Raji (cell line): ENCODE measurements around the gene IFT25.
A peak's percentile ranks its signal among the peaks of the same experiment; 100 is the strongest.

ENCODE experiments used
- POLR2A ChIP-seq: IDR thresholded peaks from 2 replicates; pipeline ENCODE4 v1.6.1; 2011; ENCODE audit warnings: low read depth, low read length, control low read depth; ENCODE audit not compliant: insufficient read depth

Gene IFT25

DNA sequence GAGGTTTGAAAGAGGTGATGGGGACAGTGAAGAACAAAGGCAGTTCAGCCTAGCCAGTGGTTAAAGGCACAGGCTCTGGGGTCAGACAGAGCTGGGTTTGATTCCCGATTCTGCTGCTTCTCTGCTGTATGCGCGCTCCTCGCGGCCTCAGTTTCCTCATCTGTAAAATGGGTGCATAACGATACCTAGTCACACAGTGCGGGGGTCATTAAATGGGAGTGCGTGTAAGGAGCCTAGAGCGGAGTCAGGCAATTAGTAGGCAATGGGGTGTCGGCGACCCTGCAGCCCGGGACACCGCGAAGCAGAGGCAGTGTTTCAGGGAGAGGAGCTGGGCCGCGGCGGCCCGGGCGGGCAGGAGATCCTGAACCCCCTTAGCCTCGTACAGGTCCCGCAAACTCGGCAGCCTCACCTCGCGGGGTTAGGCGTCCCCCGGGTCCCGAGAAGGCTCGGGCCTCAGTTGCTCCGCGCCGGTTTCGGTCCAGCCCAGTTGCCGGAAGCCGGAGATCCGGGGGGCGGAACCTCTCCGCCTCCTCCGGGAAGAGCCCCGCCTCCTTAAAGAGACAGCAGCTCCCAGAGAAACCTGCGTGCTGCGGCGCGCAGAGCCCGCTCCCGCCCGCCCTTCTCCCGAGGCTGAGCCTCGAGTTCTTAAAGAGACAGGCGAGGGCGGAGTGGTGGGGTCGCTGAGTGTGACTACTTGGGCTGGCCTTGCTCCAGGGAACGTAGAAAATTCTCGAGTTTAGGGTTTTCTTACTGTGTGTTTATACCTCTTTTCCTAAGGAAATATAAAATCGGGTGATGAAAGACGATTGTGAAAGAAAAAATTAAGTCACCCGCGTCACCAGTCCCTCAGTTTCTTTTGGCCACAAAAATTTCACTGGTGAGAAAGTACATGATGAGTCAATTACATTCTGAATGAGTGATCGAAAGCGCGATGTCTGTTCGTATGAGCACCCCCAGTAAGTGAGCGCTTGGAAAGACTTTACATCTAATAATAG, 55.9 kb downstream of the IFT25 start, which contains the start of gene YIPF1:
TSS of gene YIPF1 (minus strand) at position 494 of the 995 bp plus-strand sequence. CDS start 860 bp downstream, outside the sequence.
- TF ChIP-seq POLR2A = peak; percentile 69

DNA sequence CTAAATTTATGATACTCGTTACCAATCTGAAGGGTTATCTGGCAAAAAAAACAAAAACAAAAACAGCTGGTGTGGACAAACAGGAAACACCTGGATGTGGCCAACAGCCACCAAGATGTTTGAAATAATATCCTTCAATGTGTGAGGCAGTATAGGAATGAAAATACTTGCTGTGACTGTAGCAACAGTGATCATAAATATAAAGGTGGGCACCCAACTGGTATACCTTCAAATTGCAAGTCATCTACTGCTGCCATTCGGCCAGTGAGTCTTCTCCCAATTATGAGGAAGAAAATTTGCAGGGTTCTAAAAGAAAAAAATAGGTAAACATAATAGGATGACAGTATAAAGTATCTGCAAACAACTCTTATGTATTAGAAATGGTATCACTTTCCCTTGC, 56.8 kb downstream of the IFT25 start:
- no peak for TF ChIP-seq POLR2A

DNA sequence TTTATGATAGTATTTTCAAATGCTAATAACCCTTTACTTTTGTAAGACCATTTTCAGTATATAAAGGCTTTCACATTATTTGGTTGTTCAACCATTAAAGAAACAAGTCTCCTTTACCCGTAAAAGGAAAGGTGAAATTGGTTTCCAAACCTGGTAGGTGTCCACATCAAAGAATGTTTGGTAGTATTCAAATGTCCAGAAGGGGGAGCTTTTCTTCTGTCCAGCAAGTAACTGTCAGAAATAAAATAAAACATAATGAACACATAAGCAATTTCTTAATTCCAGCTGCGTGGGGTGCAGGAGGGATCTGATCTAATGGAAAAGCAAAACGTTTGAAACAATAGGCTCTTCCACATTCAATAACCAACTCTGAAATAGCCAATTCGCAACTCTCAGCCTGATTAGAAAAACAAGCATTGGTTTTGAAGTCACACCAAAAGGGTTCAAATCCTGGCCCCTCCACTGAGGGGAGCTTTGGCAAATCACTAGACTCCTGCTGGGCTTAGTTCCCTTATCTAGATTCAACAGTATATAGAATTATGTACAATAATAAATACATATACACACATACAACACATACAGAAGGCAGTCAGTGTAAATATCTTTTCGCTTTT, 66.9 kb downstream of the IFT25 start:
- TF ChIP-seq POLR2A = no peak

DNA sequence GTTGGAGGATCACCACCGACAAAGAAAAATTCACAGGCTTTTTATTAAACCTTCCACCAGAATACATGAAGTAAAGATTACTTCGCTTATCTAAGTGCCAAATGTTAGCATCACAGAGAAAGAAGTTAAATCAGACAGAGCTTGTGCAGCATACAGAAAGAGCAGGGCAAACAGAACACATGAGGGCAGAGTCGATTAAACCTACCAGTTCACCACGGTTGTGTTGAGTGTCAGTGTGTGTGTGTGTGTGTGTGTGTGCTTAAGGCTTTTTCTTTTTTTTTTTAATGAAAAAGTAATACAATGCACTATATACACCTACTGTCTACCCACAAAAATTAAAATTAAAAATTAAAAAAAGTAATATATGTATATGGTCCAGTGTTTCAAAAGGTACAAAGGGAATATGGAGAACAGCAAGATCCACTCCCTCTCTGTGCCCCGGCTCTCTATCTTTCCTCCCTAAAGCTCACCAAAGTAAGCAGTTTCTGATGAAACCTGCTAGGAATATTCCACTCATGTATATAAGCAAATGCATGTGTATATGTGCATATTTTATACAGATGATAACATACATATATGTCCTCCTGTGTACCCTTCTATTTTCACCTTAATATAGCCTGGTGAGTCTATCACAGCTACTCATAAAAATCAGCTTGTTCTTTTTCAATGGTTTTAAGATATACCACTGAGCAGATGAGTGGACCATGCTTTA, 73.6 kb downstream of the IFT25 start:
- TF ChIP-seq POLR2A = no peak
